Kidney epithelial cell (primary cell): ENCODE measurements around the gene DUSP8. TPM values are rescaled to one million over a fixed set of nuclear protein-coding genes. Genes with fewer than 3 reads are reported as not detected.

Source experiments
- DNase-seq: peaks from one replicate; pipeline ENCODE4 v3.0.0-alpha.2; 2010; ENCODE audit warnings: low read depth
- H3K27me3 ChIP-seq: 2 replicates; pipeline ENCODE4 v1.6.0; 2011; ENCODE audit warnings: low read length; ENCODE audit not compliant: control insufficient read depth, insufficient read depth
- H3K36me3 ChIP-seq: 2 replicates; pipeline ENCODE4 v1.5.1; 2011; ENCODE audit warnings: low read length; ENCODE audit not compliant: control insufficient read depth, insufficient read depth
- H3K4me3 ChIP-seq: 2 replicates; pipeline ENCODE4 v1.5.1; 2011; ENCODE audit warnings: low read depth, mild to moderate bottlenecking, control low read depth, low read length
- CTCF ChIP-seq: IDR thresholded peaks from 2 replicates; pipeline ENCODE4 v1.5.1; 2011; ENCODE audit warnings: mild to moderate bottlenecking, moderate library complexity, low read length, control low read depth, inconsistent platforms; ENCODE audit not compliant: insufficient read depth, poor library complexity, severe bottlenecking
- total RNA-seq: library from RNA; depleted of rRNA; stranded (reverse); fragments of >200 nt; gene quantifications from 2 replicates; pipeline ENCODE4 v1.2.3, GENCODE V29; 2015

Gene DUSP8
- total RNA-seq, 1 donor from 2014 or later, result 7.6 TPM

DNA sequence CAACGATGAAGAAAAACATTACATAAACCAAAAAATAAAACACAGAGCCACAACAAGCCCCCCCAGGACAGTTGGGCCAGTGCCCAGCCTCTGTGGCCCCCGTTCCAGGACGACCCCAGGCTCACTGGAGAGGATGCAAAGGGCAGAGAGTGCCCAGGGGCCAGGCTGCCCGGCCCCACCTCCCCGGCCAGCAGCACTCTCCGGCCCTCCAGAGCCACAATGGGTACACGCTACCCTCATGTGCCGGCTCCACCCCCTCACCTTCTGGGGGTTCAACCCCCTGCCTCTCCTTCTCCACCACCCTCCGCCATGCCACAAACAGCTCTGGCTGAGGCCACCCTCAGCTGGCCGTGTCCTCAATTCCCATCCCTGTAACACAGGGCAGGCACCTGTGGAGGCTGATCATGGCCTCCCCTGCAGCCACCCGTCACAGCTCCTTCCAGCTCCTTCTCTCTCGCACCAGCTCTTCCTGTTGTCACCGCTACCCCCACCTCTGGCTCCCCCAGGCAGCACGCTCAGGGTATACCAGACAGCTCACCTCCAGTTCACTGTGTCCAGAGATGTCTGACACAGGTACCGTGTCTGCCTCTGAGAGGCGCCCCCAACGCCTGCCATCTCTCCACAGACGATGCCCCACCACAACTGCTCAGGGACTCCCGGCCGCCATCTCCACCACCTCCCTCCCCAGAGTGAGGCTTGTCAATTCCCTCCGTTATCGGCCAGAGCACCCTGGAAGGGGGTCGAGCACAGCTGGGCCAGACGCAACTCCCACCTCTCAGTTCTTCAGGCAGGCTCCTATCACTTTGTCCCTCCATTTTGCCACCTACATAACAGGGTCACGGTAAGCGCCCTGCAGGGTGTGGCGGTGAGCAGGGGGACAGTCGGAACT is 54.7 kb downstream of the DUSP8 start:
- TF ChIP-seq CTCF, result no peak
- no peak for DNase-seq
- no peak overlapping the region for H3K4me3 ChIP-seq
- H3K27me3 ChIP-seq, result no peaks in the 10 kb centered on the region
- no peaks in the 10 kb centered on the region for H3K36me3 ChIP-seq

DNA sequence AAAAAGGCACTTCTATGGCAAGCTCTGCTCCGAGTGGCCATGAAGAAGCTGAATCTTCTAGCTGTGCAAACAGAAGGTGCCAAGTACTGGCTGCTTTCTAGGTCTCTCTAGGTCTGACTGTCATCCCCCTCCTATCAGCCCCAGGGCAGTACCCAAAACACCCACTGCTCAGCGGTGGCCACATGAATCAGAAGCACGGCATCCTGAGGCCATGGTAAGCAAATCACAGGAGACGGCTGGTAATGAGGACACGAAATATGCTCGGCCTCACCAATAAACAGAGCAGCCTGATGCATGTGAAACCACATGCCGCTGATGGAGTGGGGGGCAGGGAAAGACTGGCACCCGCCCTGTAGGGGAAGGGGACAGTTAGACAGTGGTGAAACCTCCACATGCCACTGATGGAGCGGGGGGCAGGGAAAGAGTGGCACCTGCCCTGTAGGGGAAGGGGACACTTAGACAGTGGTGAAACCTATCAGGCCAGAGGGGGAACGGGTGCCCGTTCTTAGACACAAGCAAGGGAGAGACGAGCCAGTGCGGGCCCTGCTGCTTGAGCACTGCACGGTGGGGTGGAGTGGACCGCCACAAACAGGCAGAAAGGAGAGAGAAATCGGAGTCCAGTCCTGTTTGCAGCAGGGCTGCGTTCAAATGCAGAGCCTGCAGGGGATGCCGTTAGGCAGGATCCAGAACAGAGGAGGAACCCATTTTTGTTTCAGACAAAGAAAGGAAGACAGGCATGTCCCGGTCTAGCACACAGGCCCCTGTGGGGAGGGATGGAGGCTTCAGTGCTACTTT is 55.6 kb downstream of the DUSP8 start:
- DNase-seq, result no peak
- TF ChIP-seq CTCF, result no peak
- no peak overlapping the region for H3K4me3 ChIP-seq
- H3K27me3 ChIP-seq, result no peaks in the 10 kb centered on the region
- H3K36me3 ChIP-seq, result no peaks in the 10 kb centered on the region

DNA sequence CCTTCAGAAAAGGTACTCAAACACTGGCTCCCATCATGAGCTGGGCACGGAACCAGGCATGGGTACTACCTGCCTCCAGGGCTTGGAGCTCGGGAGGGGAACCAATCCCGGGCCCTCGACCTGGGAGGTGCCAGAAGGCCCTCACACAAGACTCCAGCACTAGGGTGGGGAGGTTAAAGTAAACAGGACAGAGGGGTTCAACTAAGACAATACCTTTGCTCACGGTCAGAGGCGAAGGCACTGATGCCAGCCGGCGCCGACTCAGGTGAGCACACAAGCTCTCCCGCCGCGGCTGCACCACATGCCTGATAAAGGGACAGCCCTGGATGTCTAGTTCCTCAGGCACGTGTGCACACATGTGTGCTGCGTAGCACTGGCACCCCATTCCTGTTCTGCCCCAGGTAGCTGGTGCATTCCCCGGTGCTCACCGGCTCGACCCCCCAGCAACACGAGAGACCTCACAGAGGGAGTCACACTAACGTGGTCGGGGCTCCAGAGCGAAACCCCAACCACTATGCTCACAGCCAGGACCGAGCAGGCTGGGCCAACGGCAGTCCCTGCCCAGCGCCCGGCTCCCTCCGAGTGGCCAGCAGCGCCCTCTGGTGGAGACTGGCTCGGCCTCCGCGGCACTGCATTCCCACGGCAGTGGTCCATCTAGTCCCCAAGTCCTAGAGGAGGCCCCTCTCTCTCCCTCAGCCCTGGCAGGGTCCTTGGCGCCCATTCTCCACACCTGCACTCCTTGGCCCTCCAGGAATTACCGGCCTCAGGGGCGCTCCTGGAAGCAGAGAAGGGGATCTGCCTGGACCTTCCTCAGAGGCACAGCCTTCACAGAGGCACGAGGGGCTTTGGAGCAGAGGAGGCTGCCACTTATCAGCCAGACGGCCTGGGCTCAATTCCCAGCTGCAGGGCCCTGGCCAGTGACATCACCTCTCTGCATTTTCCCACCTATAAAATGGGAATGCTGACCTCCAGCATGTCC is 56.7 kb downstream of the DUSP8 start:
- TF ChIP-seq CTCF, result peak; percentile 90

GRCh38 chr11:1514336-1515061 is 57.6 kb downstream of the DUSP8 start:
- no peak overlapping the region for H3K4me3 ChIP-seq

More for the DNA sequence above, 56.7 kb downstream of the DUSP8 start:
- Histone ChIP-seq H3K27me3 (no peaks in the 10 kb centered on the region), H3K36me3 (no peaks in the 10 kb centered on the region), H3K4me3 (no peak overlapping the region)
- DNase-seq, result no peak

More at GRCh38 chr11:1514336-1515061, 57.6 kb downstream of the DUSP8 start:
- H3K27me3 ChIP-seq, result no peaks in the 10 kb centered on the region
- no peaks in the 10 kb centered on the region for H3K36me3 ChIP-seq
- no peak for TF ChIP-seq CTCF
- no peak for DNase-seq
